GM23338 (cell line): ENCODE results near the gene AOPEP.

Experiments
- CREB1 ChIP-seq: fragments of 250-450 bp; sonication (Bioruptor Pico); IDR thresholded peaks from 2 replicates; pipeline ENCODE4 v1.5.0; 2020; ENCODE audit warnings: low read depth, mild to moderate bottlenecking, moderate library complexity
- EZH2 ChIP-seq: fragments of 200-600 bp; sonication (generic); IDR thresholded peaks from one replicate; pipeline ENCODE4 v1.8.0; 2017; ENCODE audit warnings: antibody characterized with exemption, mild to moderate bottlenecking, low read depth; ENCODE audit not compliant: unreplicated experiment
- EZH2phosphoT487 ChIP-seq: fragments of 200-600 bp; sonication (generic); IDR thresholded peaks from one replicate; pipeline ENCODE4 v1.8.1; 2018; ENCODE audit warnings: antibody characterized with exemption; ENCODE audit not compliant: unreplicated experiment
- JUNB ChIP-seq: IDR thresholded peaks from one replicate; pipeline ENCODE4 v1.6.1; 2016; ENCODE audit warnings: antibody characterized with exemption; ENCODE audit not compliant: unreplicated experiment
- POLR2AphosphoS5 ChIP-seq: IDR thresholded peaks from 2 replicates; pipeline ENCODE4 v1.6.1; 2016; ENCODE audit warnings: antibody characterized with exemption, low read depth
- REST ChIP-seq: IDR thresholded peaks from one replicate; pipeline ENCODE4 v1.6.1; 2018; ENCODE audit warnings: antibody characterized with exemption; ENCODE audit not compliant: unreplicated experiment
- STAT1 ChIP-seq: IDR thresholded peaks from one replicate; pipeline ENCODE4 v1.6.1; 2016; ENCODE audit warnings: antibody characterized with exemption; ENCODE audit not compliant: unreplicated experiment
- ZNF114 ChIP-seq: fragments of 250-450 bp; sonication (Bioruptor Pico); IDR thresholded peaks from 2 replicates; pipeline ENCODE4 v1.5.0; 2020; ENCODE audit warnings: mild to moderate bottlenecking, moderate library complexity
- ZNF331 ChIP-seq: fragments of 250-450 bp; sonication (Bioruptor Pico); IDR thresholded peaks from 2 replicates; pipeline ENCODE4 v1.5.0; 2020; ENCODE audit warnings: low read depth, mild to moderate bottlenecking, moderate library complexity
- TF ChIP-seq, protein P1 (sequence below), 2 experiments: fragments of 200-600 bp in 1 of 2; sonication (generic) in 1 of 2; conservative IDR thresholded peaks; 2 replicates each; pipeline versions ENCODE4 v1.5.1 to v1.6.1; 2016 to 2017; ENCODE audit warnings: antibody characterized with exemption in 2 of 2, low read depth in 2 of 2, mild to moderate bottlenecking in 2 of 2, moderate library complexity in 1 of 2

- TF ChIP-seq, protein P1, sequence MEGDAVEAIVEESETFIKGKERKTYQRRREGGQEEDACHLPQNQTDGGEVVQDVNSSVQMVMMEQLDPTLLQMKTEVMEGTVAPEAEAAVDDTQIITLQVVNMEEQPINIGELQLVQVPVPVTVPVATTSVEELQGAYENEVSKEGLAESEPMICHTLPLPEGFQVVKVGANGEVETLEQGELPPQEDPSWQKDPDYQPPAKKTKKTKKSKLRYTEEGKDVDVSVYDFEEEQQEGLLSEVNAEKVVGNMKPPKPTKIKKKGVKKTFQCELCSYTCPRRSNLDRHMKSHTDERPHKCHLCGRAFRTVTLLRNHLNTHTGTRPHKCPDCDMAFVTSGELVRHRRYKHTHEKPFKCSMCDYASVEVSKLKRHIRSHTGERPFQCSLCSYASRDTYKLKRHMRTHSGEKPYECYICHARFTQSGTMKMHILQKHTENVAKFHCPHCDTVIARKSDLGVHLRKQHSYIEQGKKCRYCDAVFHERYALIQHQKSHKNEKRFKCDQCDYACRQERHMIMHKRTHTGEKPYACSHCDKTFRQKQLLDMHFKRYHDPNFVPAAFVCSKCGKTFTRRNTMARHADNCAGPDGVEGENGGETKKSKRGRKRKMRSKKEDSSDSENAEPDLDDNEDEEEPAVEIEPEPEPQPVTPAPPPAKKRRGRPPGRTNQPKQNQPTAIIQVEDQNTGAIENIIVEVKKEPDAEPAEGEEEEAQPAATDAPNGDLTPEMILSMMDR (conservative IDR thresholded peaks at IDR 0.05; ENCODE audit: low read depth in 2 of 2) = no peak
- no peak for TF ChIP-seq REST
- no peak for TF ChIP-seq POLR2AphosphoS5
- TF ChIP-seq JUNB = no peak
- TF ChIP-seq CREB1 (CRISPR knock-in tag) = no peak
- TF ChIP-seq ZNF331 (CRISPR knock-in tag) = no peak
- TF ChIP-seq EZH2 = no peak
- no peak for TF ChIP-seq EZH2phosphoT487
- no peak for TF ChIP-seq STAT1
- TF ChIP-seq ZNF114 (CRISPR knock-in tag) = no peak
These were observed 177.5 kb downstream of the AOPEP start for GRCh38 chr9:94903961-94904421.
